Common myeloid progenitor, CD34-positive (primary cell): ENCODE measurements around the gene KREMEN2.
"Not testable (repeated sequence)": the region's sequence is repeated elsewhere in the genome, so short reads cannot be mapped to it uniquely, and the experiment has no call there.

Source experiments
- CTCF ChIA-PET: fragments of 350-600 bp; sonication (Branson Sonifier 250); formaldehyde crosslinking; loops from one replicate; lab custom pipeline; 2021; ENCODE audit warnings: antibody characterized with exemption; lab: Charles Lee
- POLR2A ChIA-PET: fragments of 350-600 bp; sonication (Branson Sonifier 250); formaldehyde crosslinking; loops from one replicate; lab custom pipeline; 2021; ENCODE audit warnings: antibody characterized with exemption; lab: Charles Lee
- DNase-seq, 3 donors: peaks; one replicate each; pipeline versions ENCODE4 v3.0.0 to v3.0.0-alpha.2; 2013
- H3K27ac ChIP-seq, 2 experiments: 1 replicate in 1 of 2; 2 replicates in 1 of 2; pipeline ENCODE4 v1.7.0; 2013; ENCODE audit warnings: inconsistent platforms in 2 of 2, low read length in 2 of 2, mild to moderate bottlenecking in 2 of 2, low read depth in 1 of 2, moderate library complexity in 1 of 2; ENCODE audit not compliant: severe bottlenecking in 2 of 2, insufficient read depth in 1 of 2, poor library complexity in 1 of 2
- H3K27me3 ChIP-seq, 5 experiments: replicated peaks in 2 of 5; 1 replicate in 3 of 5; 2 replicates in 2 of 5; pipeline versions ENCODE4 v1.6.1 to v1.7.0; 2013; ENCODE audit warnings: low read length in 4 of 5, mild to moderate bottlenecking in 2 of 5, moderate library complexity in 2 of 5, inconsistent platforms in 1 of 5; ENCODE audit not compliant: insufficient read depth in 5 of 5, control insufficient read depth in 4 of 5
- H3K36me3 ChIP-seq, 4 experiments: 1 replicate in 2 of 4; 2 replicates in 2 of 4; pipeline versions ENCODE4 v1.6.1 to v1.7.0; 2013; ENCODE audit warnings: low read length in 3 of 4, control low read depth in 1 of 4, mild to moderate bottlenecking in 1 of 4; ENCODE audit not compliant: control insufficient read depth in 4 of 4, insufficient read depth in 4 of 4
- H3K4me1 ChIP-seq, 4 experiments: 1 replicate in 3 of 4; 2 replicates in 1 of 4; pipeline versions ENCODE4 v1.6.1 to v1.7.1; 2013; ENCODE audit warnings: low read length in 3 of 4, mild to moderate bottlenecking in 3 of 4, control low read depth in 1 of 4, inconsistent platforms in 1 of 4, moderate library complexity in 1 of 4; ENCODE audit not compliant: control insufficient read depth in 4 of 4, insufficient read depth in 4 of 4; ENCODE audit errors: control extremely low read depth in 1 of 4
- H3K4me3 ChIP-seq, 7 experiments: 1 replicate in 4 of 7; 2 replicates in 3 of 7; pipeline versions ENCODE4 v1.5.1 to v1.7.0; 2013; ENCODE audit warnings: mild to moderate bottlenecking in 7 of 7, low read length in 6 of 7, moderate library complexity in 6 of 7, inconsistent platforms in 2 of 7, low read depth in 2 of 7, control low read depth in 1 of 7; ENCODE audit not compliant: insufficient read depth in 4 of 7, control insufficient read depth in 1 of 7; ENCODE audit errors: extremely low read depth in 1 of 7
- H3K9me3 ChIP-seq, 5 experiments: 1 replicate in 4 of 5; 2 replicates in 1 of 5; pipeline versions ENCODE4 v1.6.1 to v1.7.1; 2013; ENCODE audit warnings: low read length in 4 of 5, mild to moderate bottlenecking in 2 of 5, inconsistent platforms in 1 of 5, low read depth in 1 of 5, moderate library complexity in 1 of 5; ENCODE audit not compliant: control insufficient read depth in 4 of 5, insufficient read depth in 2 of 5; ENCODE audit errors: control extremely low read depth in 1 of 5
- WGBS: methylation state at CpG from one replicate; pipeline ENCODE4 v1.1.5; 2013; ENCODE audit not compliant: insufficient coverage; 5-methylcytosine and 5-hydroxymethylcytosine counted together

KREMEN2 gene

DNA sequence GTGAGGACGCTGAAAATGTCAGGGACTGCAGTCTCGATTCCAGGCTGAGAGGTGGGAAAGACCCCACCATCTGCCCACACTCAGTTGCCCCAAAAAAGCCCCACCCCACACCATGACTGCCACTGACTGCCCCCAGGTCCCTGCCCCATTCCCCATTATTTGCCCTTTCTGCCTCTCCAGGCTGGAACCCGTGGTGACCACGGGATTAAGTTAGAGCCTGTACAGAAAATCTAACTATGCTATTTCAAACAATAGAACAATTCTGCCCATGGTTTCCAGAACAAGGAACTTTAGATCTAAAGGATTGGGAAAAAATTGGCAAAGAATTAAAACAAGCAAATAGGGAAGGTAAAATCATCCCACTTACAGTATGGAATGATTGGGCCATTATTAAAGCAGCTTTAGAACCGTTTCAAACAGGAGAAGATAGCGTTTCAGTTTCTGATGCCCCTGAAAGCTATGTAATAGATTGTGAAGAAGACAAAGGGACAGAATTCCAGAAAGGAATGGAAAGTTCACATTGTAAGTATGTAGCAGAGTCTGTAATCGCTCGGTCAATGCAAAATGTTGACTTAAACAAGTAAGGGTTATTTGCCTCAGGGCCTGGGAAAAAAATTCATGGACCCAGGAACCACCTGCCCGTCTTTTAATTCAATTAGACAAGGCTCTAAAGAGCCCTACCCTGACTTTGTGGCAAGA is 38.0 kb upstream of the KREMEN2 start:
- Histone ChIP-seq H3K27me3 (no peaks in the 10 kb centered on the region), H3K36me3 (peaks cover 0 to 24% (median 18%) of the 10 kb centered on the region in 4 experiments), H3K27ac (no peak overlapping the region), H3K4me3 (no peak overlapping the region), H3K4me1 (peaks cover 0 to 7% (median 5%) of the 10 kb centered on the region in 4 experiments), H3K9me3 (no peaks in the 10 kb centered on the region)
- no peak for DNase-seq
- POLR2A ChIA-PET: no interaction called here
- CTCF ChIA-PET: interaction anchor here (0.6 to 3.3 kb wide), 16 partner anchors 11 to 142 kb away, joined by 3 to 11 read pairs (median 5); no protein-coding TSS in a partner anchor
- WGBS: 89% methylated on average over 5 of the region's 9 CpGs

DNA sequence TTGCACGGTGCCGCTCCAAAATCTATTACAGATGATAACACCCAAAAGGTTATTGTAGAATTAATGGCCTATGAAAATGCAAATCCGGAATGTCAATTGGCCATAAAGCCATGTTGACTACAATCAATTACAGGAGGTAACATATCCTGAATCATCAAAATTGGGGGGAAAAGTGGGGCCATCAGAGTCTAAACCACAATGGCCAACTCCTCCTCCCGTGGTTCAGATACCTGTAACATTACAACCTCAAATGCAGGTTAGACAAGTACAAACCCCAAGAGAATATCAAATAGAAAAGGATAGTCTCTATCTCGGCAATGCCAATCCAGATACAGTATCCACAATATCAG is 37.5 kb upstream of the KREMEN2 start:
- 50% methylated on average over 1 of the region's 5 CpGs for WGBS
- CTCF ChIA-PET: interaction anchor here (0.6 to 1.8 kb wide), 21 partner anchors 8 to 620 kb away, joined by 3 to 11 read pairs (median 4); no protein-coding TSS in a partner anchor
- no peak overlapping the region for H3K27ac ChIP-seq
- H3K4me1 ChIP-seq: peaks cover 0 to 7% (median 5%) of the 10 kb centered on the region in 4 experiments
- peak overlapping the region in 1 of 7 experiments; percentile 61 for H3K4me3 ChIP-seq
- no peaks in the 10 kb centered on the region for H3K27me3 ChIP-seq
- peaks cover 0 to 27% (median 20%) of the 10 kb centered on the region in 4 experiments for H3K36me3 ChIP-seq
- no peaks in the 10 kb centered on the region for H3K9me3 ChIP-seq
- POLR2A ChIA-PET: no interaction called here
- no peak for DNase-seq

DNA sequence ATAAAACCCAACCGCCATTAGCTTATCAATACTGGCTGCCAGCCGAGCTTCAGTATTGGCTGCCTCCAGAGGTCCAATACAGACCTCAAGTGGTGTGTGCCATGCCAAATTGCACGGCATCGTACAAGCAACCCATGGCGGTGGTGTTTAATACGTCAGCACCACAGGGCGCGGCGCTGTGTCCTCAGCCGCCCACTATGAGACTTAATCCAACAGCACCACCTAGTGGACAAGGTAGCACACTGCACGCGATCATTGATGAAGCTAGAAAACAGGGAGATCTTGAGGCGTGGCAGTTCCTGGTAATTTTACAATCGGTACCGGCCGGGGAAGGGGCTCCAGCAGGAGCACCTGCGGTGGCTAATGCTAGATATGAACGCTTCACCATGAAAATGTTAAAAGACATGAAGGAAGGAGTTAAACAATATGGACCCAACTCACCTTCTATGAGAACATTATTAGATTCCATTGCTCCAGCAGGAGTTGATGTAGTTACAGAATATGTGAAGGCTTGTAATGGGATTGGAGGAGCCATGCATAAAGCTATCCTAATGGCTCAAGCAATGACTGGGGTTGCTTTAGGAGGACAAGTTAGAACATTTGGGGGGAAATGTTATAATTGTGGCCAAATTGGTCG is 36.9 kb upstream of the KREMEN2 start:
- CTCF ChIA-PET: interaction anchor here (0.5 to 1.8 kb wide), 24 partner anchors 8 to 619 kb away, joined by 3 to 11 read pairs (median 4); no protein-coding TSS in a partner anchor
- 15% methylated on average over 12 of the region's 19 CpGs for WGBS
- Histone ChIP-seq H3K4me3 (peak overlapping the region in 1 of 7 experiments; percentile 61), H3K27me3 (no peaks in the 10 kb centered on the region), H3K27ac (no peak overlapping the region), H3K9me3 (no peaks in the 10 kb centered on the region), H3K36me3 (peaks cover 0 to 27% (median 19%) of the 10 kb centered on the region in 4 experiments), H3K4me1 (peaks cover 0 to 7% (median 5%) of the 10 kb centered on the region in 4 experiments)
- DNase-seq: peak; percentile 90 to 92 (median 91)
- POLR2A ChIA-PET: no interaction called here

DNA sequence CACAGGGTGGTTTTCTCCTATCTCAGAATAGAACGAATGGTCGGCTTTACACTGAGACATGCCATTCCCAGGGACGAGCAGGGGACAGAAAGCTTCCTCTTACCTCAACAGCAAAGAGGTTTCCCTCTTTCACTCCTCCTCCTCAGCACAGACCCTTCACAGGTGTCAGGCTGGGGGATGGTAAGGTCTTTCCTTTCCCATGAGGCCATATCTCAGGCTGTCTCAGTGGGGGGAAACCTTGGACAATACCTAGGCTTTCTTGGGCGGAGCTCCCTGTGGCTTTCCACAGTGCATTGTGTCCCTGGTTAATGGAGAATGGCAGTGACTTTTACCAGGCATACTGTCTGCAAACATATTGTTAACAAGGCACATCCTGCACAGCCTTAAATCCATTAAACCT is 35.9 kb upstream of the KREMEN2 start:
- CTCF ChIA-PET, DNase-seq, H3K27ac ChIP-seq, H3K27me3 ChIP-seq, POLR2A ChIA-PET, H3K4me3 ChIP-seq, H3K4me1 ChIP-seq, H3K9me3 ChIP-seq: not testable (repeated sequence)
- WGBS: 80% methylated on average over 3 of the region's 4 CpGs
- H3K36me3 ChIP-seq: peaks cover 0 to 26% (median 15%) of the 10 kb centered on the region in 4 experiments

DNA sequence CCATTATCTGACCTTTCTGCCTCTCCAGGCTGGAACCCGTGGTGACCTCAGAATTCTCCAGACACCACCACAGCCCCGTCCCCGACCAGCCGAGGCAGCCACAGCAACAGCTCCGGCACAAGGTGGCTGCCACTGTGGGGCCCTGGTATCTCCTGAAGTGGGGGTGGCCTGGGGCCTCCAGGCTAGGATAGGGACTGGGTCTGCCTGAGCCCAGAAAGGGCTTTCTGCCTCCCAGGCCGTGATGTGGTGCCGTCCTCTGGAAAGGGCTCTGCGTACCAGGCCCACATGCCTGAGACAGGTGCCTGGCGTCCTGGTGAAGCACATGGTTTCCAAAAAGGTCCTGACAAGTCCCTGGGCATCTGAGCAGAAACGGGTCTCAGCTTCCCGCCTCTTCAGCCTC is 35.3 kb upstream of the KREMEN2 start:
- CTCF ChIA-PET: interaction anchor here (2.2 kb wide), 1 partner anchor 11 kb away, joined by 11 read pairs; no protein-coding TSS in a partner anchor
- H3K9me3 ChIP-seq: no peaks in the 10 kb centered on the region
- 95% methylated on average over 11 of the region's 11 CpGs for WGBS
- H3K27me3 ChIP-seq: no peaks in the 10 kb centered on the region
- H3K4me1 ChIP-seq: peaks cover 0 to 7% (median 5%) of the 10 kb centered on the region in 4 experiments
- H3K36me3 ChIP-seq: peaks cover 0 to 32% (median 18%) of the 10 kb centered on the region in 4 experiments
- no peak overlapping the region for H3K27ac ChIP-seq
- H3K4me3 ChIP-seq: no peak overlapping the region
- POLR2A ChIA-PET: no interaction called here
- no peak for DNase-seq

DNA sequence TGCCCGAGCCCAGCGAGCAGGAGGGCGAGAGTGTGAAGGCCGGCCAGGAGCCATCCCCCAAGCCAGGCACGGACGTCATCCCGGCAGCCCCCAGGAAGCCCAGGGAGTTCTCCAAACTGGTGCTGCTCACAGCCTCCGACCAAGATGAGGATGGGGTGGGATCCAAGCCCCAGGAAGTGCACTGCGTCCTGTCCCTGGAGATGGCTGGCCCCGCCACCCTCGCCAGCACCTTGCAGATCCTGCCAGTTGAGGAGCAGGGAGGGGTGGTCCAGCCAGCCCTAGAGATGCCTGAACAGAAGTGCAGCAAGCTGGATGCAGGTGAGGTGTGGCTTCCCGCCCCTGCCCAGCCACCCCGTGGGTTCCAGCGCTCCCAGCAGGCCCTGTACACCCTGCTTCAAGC is 34.4 kb upstream of the KREMEN2 start:
- peaks cover 0 to 37% (median 22%) of the 10 kb centered on the region in 4 experiments for H3K36me3 ChIP-seq
- no peaks in the 10 kb centered on the region for H3K27me3 ChIP-seq
- CTCF ChIA-PET: interaction anchor here (1.6 to 2.2 kb wide), 2 partner anchors 10 to 90 kb away, joined by 4 to 11 read pairs; no protein-coding TSS in a partner anchor
- H3K4me1 ChIP-seq: peaks cover 0 to 7% (median 5%) of the 10 kb centered on the region in 4 experiments
- no peaks in the 10 kb centered on the region for H3K9me3 ChIP-seq
- POLR2A ChIA-PET: no interaction called here
- 98% methylated on average over 13 of the region's 14 CpGs for WGBS
- DNase-seq: no peak
- no peak overlapping the region for H3K27ac ChIP-seq
- H3K4me3 ChIP-seq: no peak overlapping the region
